Activated CD4-positive, alpha-beta T cell treated with anti-CD3 and anti-CD28 coated beads for 24 hours (primary cell): ENCODE data around the gene SYNJ2.

Experiments
- DNase-seq, 2 donors: peaks; one replicate each; pipeline ENCODE4 v3.0.0-alpha.2; 2020; ENCODE audit warnings: low read depth in 2 of 2

SYNJ2 gene

GRCh38 chr6:158027590-158028285 lies 46.1 kb downstream of the SYNJ2 start:
- DNase-seq: no peak

- DNase-seq: no peak
These were observed 46.8 kb downstream of the SYNJ2 start for GRCh38 chr6:158028421-158028820.

- no peak for DNase-seq
These were observed 47.2 kb downstream of the SYNJ2 start for GRCh38 chr6:158028876-158029275.

GRCh38 chr6:158029668-158030230 lies 48.1 kb downstream of the SYNJ2 start:
- DNase-seq: no peak

- DNase-seq: no peak
These were observed 49.0 kb downstream of the SYNJ2 start for GRCh38 chr6:158030380-158031300.

- no peak for DNase-seq
These were observed 50.0 kb downstream of the SYNJ2 start for GRCh38 chr6:158031381-158032353.

GRCh38 chr6:158032354-158032733 lies 50.7 kb downstream of the SYNJ2 start:
- no peak for DNase-seq

GRCh38 chr6:158033077-158033750 lies 51.6 kb downstream of the SYNJ2 start:
- DNase-seq: no peak

GRCh38 chr6:158033751-158034702 lies 52.4 kb downstream of the SYNJ2 start:
- DNase-seq: no peak

GRCh38 chr6:158036261-158036660 lies 54.6 kb downstream of the SYNJ2 start:
- no peak for DNase-seq

GRCh38 chr6:158037021-158037420 lies 55.4 kb downstream of the SYNJ2 start:
- DNase-seq: no peak

- DNase-seq: no peak
These were observed 56.1 kb downstream of the SYNJ2 start for GRCh38 chr6:158037771-158038170.

GRCh38 chr6:158038291-158039177 lies 56.9 kb downstream of the SYNJ2 start:
- DNase-seq: no peak

- no peak for DNase-seq
These were observed 57.5 kb downstream of the SYNJ2 start for GRCh38 chr6:158039178-158039557.

- no peak for DNase-seq
These were observed 57.9 kb downstream of the SYNJ2 start for GRCh38 chr6:158039571-158040050.

GRCh38 chr6:158040051-158040803 lies 58.6 kb downstream of the SYNJ2 start:
- DNase-seq: no peak

GRCh38 chr6:158040804-158041347 lies 59.2 kb downstream of the SYNJ2 start:
- DNase-seq: no peak

GRCh38 chr6:158041370-158041769 lies 59.7 kb downstream of the SYNJ2 start:
- no peak for DNase-seq
